GM23338 (cell line): Measurements from ENCODE around the gene CLEC17A. TPM values are rescaled to one million over a fixed set of nuclear protein-coding genes. Genes with fewer than 3 reads are reported as not detected.

Experiments
- ATAC-seq: fragments of 200-7000 bp; cut with Tn5 transposase; 3 replicates; pipeline ENCODE4 v1.9.1; 2020
- DNase-seq: peaks from one replicate; pipeline ENCODE4 v3.0.0-alpha.2; 2015; ENCODE audit warnings: low spot score
- H2AFZ ChIP-seq: fragments of 200-600 bp; sonication (generic); 2 replicates; pipeline ENCODE4 v1.8.0; 2016; ENCODE audit warnings: antibody characterized with exemption, mild to moderate bottlenecking, moderate library complexity
- H3F3A ChIP-seq: fragments of 200-600 bp; sonication (generic); replicated peaks from 2 replicates; pipeline ENCODE4 v1.8.0; 2017; ENCODE audit warnings: antibody characterized with exemption, mixed run types, low read depth
- H3K27ac ChIP-seq: fragments of 200-600 bp; sonication (generic); 2 replicates; pipeline ENCODE4 v1.6.1; 2016; ENCODE audit warnings: low read depth
- H3K27me3 ChIP-seq: fragments of 200-600 bp; sonication (generic); 2 replicates; pipeline ENCODE4 v1.8.0; 2016; ENCODE audit warnings: mild to moderate bottlenecking, mixed run types, moderate library complexity; ENCODE audit not compliant: insufficient read depth
- H3K36me3 ChIP-seq: fragments of 200-600 bp; sonication (generic); 2 replicates; pipeline ENCODE4 v1.8.0; 2016; ENCODE audit warnings: mild to moderate bottlenecking; ENCODE audit not compliant: insufficient read depth
- H3K4me1 ChIP-seq: fragments of 200-600 bp; sonication (generic); 2 replicates; pipeline ENCODE4 v1.8.0; 2016; ENCODE audit warnings: mild to moderate bottlenecking, moderate library complexity; ENCODE audit not compliant: insufficient read depth
- H3K4me2 ChIP-seq: fragments of 200-600 bp; sonication (generic); 2 replicates; pipeline ENCODE4 v1.7.1; 2017; ENCODE audit warnings: mixed run types
- H3K4me3 ChIP-seq: fragments of 200-600 bp; sonication (generic); 2 replicates; pipeline ENCODE4 v1.6.1; 2016; ENCODE audit warnings: mixed run types
- H3K79me2 ChIP-seq: fragments of 200-600 bp; sonication (generic); replicated peaks from 2 replicates; pipeline ENCODE4 v1.8.0; 2017; ENCODE audit warnings: mild to moderate bottlenecking; ENCODE audit not compliant: insufficient read depth
- H3K9me2 ChIP-seq: fragments of 200-600 bp; sonication (generic); 2 replicates; pipeline ENCODE4 v1.8.0; 2017; ENCODE audit not compliant: insufficient read depth
- H4K20me1 ChIP-seq: fragments of 200-600 bp; sonication (generic); replicated peaks from 2 replicates; pipeline ENCODE4 v1.8.0; 2017; ENCODE audit warnings: mild to moderate bottlenecking; ENCODE audit not compliant: insufficient read depth
- H3K27ac Mint-ChIP-seq: 2 replicates; pipeline ENCODE4 v1.8.0; 2020; ENCODE audit warnings: inconsistent platforms, mild to moderate bottlenecking, moderate library complexity, mixed read lengths
- H3K27me3 Mint-ChIP-seq: 3 replicates; pipeline ENCODE4 v1.8.0; 2022; ENCODE audit warnings: low read depth, mild to moderate bottlenecking, moderate library complexity, mixed read lengths, inconsistent platforms; ENCODE audit not compliant: insufficient read depth, poor library complexity
- H3K36me3 Mint-ChIP-seq: 3 replicates; pipeline ENCODE4 v1.8.0; 2021; ENCODE audit warnings: low read depth, mild to moderate bottlenecking, inconsistent platforms, moderate library complexity, mixed read lengths
- H3K4me1 Mint-ChIP-seq: 3 replicates; pipeline ENCODE4 v1.8.0; 2020; ENCODE audit warnings: mild to moderate bottlenecking, inconsistent platforms, mixed read lengths
- H3K4me3 Mint-ChIP-seq: 3 replicates; pipeline ENCODE4 v1.8.0; 2021; ENCODE audit warnings: moderate library complexity, mild to moderate bottlenecking, inconsistent platforms, mixed read lengths
- H3K9me3 Mint-ChIP-seq: 3 replicates; pipeline ENCODE4 v1.8.0; 2020; ENCODE audit warnings: moderate library complexity, mild to moderate bottlenecking, inconsistent platforms, mixed read lengths
- CREB1 ChIP-seq: fragments of 250-450 bp; sonication (Bioruptor Pico); IDR thresholded peaks from 2 replicates; pipeline ENCODE4 v1.5.0; 2020; ENCODE audit warnings: low read depth, mild to moderate bottlenecking, moderate library complexity
- CTCF ChIP-seq, 2 experiments: fragments of 200-600 bp in 1 of 2; sonication (generic) in 1 of 2; conservative IDR thresholded peaks; 2 replicates each; pipeline versions ENCODE4 v1.5.1 to v1.6.1; 2016 to 2017; ENCODE audit warnings: antibody characterized with exemption in 2 of 2, low read depth in 2 of 2, mild to moderate bottlenecking in 2 of 2, moderate library complexity in 1 of 2
- ETS1 ChIP-seq: IDR thresholded peaks from 2 replicates; pipeline ENCODE4 v1.6.1; 2016; ENCODE audit warnings: antibody characterized with exemption
- EZH2 ChIP-seq: fragments of 200-600 bp; sonication (generic); IDR thresholded peaks from one replicate; pipeline ENCODE4 v1.8.0; 2017; ENCODE audit warnings: antibody characterized with exemption, mild to moderate bottlenecking, low read depth; ENCODE audit not compliant: unreplicated experiment
- EZH2phosphoT487 ChIP-seq: fragments of 200-600 bp; sonication (generic); IDR thresholded peaks from one replicate; pipeline ENCODE4 v1.8.1; 2018; ENCODE audit warnings: antibody characterized with exemption; ENCODE audit not compliant: unreplicated experiment
- JUNB ChIP-seq: IDR thresholded peaks from one replicate; pipeline ENCODE4 v1.6.1; 2016; ENCODE audit warnings: antibody characterized with exemption; ENCODE audit not compliant: unreplicated experiment
- NANOG ChIP-seq: IDR thresholded peaks from 2 replicates; pipeline ENCODE4 v1.6.1; 2016; ENCODE audit warnings: antibody characterized with exemption, borderline replicate concordance
- POLR2AphosphoS5 ChIP-seq: IDR thresholded peaks from 2 replicates; pipeline ENCODE4 v1.6.1; 2016; ENCODE audit warnings: antibody characterized with exemption, low read depth
- STAT1 ChIP-seq: IDR thresholded peaks from one replicate; pipeline ENCODE4 v1.6.1; 2016; ENCODE audit warnings: antibody characterized with exemption; ENCODE audit not compliant: unreplicated experiment
- ZNF114 ChIP-seq: fragments of 250-450 bp; sonication (Bioruptor Pico); IDR thresholded peaks from 2 replicates; pipeline ENCODE4 v1.5.0; 2020; ENCODE audit warnings: mild to moderate bottlenecking, moderate library complexity
- ZNF331 ChIP-seq: fragments of 250-450 bp; sonication (Bioruptor Pico); IDR thresholded peaks from 2 replicates; pipeline ENCODE4 v1.5.0; 2020; ENCODE audit warnings: low read depth, mild to moderate bottlenecking, moderate library complexity
- polyA plus RNA-seq: library from polyadenylated mRNA; unstranded; fragments of >200 nt; fragmentation: Nextera tagmentation; extraction: Ambion mirVana; gene quantifications from 2 replicates; pipeline ENCODE4 v1.2.1, GENCODE V29; 2016
- total RNA-seq: library from RNA; depleted of rRNA; stranded (reverse); fragments of >200 nt; shearing (Covaris generic); gene quantifications from 2 replicates; pipeline ENCODE4 v1.2.3, GENCODE V29; 2014
- TF ChIP-seq, protein P1 (sequence below): IDR thresholded peaks from one replicate; pipeline ENCODE4 v1.6.1; 2018; ENCODE audit warnings: antibody characterized with exemption; ENCODE audit not compliant: unreplicated experiment
- TF ChIP-seq, protein P2 (sequence below): fragments of 250-450 bp; sonication (Bioruptor Pico); IDR thresholded peaks from 2 replicates; pipeline ENCODE4 v1.5.0; 2020; ENCODE audit warnings: mild to moderate bottlenecking, moderate library complexity

CLEC17A gene
- total and polyA plus RNA-seq, 2 experiments from 2014 or later: 0.17 TPM; not detected in 1

DNA sequence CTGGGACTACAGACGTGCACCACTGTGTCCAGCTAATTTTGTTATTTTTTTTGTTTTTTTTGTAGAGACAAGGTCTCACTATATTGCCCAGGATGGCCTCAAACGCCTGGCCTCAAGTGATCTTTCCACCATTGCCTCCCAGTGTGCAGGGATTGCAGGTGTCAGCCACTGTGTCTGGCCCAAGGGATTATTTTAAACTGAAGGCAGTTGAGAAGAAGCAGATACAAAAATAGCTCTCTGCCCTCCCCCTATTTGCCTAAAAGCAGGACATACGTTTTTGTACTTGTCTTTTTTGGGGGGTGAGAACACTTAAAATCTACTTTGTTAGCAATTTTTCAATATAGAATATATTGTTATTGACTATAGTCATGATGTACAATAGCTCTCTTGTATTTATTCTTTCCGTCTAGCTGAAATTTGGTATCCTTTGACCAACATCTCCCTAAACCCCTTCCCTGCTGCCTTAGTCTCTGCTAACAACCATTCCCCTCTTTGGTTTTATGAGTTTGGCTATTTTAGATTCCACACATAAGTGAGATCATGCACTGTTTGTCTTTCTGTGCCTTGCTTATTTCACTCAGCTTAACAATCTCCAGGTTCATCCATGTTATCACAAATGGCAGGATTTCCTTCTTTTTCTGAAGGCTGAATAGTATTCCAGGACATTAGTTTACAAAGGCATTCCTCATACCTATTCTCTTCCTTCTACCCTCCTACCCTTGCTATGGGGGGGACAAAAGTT lies 56.8 kb downstream of the CLEC17A start:
- no peaks in the 10 kb centered on the region for H3K27me3 ChIP-seq
- H2AFZ ChIP-seq: no peak overlapping the region
- no peaks in the 10 kb centered on the region for H3K9me2 ChIP-seq
- no peaks in the 10 kb centered on the region for H3K36me3 ChIP-seq
- H3K9me3 Mint-ChIP-seq: peaks cover 92% of the 10 kb centered on the region
- H3K4me2 ChIP-seq: no peak overlapping the region
- no peaks in the 10 kb centered on the region for H3K4me1 ChIP-seq
- no peaks in the 10 kb centered on the region for H3K27me3 Mint-ChIP-seq
- H3K27ac Mint-ChIP-seq: no peak overlapping the region
- ATAC-seq (no peak), DNase-seq (no peak)
- H4K20me1 ChIP-seq: no peaks in the 10 kb centered on the region
- H3F3A ChIP-seq: no peaks in the 10 kb centered on the region
- no peaks in the 10 kb centered on the region for H3K79me2 ChIP-seq
- H3K27ac ChIP-seq: no peak overlapping the region
- H3K4me3 ChIP-seq: no peak overlapping the region
- H3K4me1 Mint-ChIP-seq: no peaks in the 10 kb centered on the region
- H3K36me3 Mint-ChIP-seq: peaks cover 19% of the 10 kb centered on the region
- TF ChIP-seq NANOG (no peak), EZH2 (no peak), EZH2phosphoT487 (no peak), POLR2AphosphoS5 (no peak), ETS1 (no peak), ZNF114 (no peak), JUNB (no peak), CREB1 (no peak), CTCF (conservative IDR thresholded peaks at IDR 0.05; ENCODE audit: low read depth in 2 of 2) (no peak), STAT1 (no peak), ZNF331 (CRISPR knock-in tag) (no peak)
- TF ChIP-seq, protein P1, sequence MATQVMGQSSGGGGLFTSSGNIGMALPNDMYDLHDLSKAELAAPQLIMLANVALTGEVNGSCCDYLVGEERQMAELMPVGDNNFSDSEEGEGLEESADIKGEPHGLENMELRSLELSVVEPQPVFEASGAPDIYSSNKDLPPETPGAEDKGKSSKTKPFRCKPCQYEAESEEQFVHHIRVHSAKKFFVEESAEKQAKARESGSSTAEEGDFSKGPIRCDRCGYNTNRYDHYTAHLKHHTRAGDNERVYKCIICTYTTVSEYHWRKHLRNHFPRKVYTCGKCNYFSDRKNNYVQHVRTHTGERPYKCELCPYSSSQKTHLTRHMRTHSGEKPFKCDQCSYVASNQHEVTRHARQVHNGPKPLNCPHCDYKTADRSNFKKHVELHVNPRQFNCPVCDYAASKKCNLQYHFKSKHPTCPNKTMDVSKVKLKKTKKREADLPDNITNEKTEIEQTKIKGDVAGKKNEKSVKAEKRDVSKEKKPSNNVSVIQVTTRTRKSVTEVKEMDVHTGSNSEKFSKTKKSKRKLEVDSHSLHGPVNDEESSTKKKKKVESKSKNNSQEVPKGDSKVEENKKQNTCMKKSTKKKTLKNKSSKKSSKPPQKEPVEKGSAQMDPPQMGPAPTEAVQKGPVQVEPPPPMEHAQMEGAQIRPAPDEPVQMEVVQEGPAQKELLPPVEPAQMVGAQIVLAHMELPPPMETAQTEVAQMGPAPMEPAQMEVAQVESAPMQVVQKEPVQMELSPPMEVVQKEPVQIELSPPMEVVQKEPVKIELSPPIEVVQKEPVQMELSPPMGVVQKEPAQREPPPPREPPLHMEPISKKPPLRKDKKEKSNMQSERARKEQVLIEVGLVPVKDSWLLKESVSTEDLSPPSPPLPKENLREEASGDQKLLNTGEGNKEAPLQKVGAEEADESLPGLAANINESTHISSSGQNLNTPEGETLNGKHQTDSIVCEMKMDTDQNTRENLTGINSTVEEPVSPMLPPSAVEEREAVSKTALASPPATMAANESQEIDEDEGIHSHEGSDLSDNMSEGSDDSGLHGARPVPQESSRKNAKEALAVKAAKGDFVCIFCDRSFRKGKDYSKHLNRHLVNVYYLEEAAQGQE: no peak
- TF ChIP-seq, protein P2, sequence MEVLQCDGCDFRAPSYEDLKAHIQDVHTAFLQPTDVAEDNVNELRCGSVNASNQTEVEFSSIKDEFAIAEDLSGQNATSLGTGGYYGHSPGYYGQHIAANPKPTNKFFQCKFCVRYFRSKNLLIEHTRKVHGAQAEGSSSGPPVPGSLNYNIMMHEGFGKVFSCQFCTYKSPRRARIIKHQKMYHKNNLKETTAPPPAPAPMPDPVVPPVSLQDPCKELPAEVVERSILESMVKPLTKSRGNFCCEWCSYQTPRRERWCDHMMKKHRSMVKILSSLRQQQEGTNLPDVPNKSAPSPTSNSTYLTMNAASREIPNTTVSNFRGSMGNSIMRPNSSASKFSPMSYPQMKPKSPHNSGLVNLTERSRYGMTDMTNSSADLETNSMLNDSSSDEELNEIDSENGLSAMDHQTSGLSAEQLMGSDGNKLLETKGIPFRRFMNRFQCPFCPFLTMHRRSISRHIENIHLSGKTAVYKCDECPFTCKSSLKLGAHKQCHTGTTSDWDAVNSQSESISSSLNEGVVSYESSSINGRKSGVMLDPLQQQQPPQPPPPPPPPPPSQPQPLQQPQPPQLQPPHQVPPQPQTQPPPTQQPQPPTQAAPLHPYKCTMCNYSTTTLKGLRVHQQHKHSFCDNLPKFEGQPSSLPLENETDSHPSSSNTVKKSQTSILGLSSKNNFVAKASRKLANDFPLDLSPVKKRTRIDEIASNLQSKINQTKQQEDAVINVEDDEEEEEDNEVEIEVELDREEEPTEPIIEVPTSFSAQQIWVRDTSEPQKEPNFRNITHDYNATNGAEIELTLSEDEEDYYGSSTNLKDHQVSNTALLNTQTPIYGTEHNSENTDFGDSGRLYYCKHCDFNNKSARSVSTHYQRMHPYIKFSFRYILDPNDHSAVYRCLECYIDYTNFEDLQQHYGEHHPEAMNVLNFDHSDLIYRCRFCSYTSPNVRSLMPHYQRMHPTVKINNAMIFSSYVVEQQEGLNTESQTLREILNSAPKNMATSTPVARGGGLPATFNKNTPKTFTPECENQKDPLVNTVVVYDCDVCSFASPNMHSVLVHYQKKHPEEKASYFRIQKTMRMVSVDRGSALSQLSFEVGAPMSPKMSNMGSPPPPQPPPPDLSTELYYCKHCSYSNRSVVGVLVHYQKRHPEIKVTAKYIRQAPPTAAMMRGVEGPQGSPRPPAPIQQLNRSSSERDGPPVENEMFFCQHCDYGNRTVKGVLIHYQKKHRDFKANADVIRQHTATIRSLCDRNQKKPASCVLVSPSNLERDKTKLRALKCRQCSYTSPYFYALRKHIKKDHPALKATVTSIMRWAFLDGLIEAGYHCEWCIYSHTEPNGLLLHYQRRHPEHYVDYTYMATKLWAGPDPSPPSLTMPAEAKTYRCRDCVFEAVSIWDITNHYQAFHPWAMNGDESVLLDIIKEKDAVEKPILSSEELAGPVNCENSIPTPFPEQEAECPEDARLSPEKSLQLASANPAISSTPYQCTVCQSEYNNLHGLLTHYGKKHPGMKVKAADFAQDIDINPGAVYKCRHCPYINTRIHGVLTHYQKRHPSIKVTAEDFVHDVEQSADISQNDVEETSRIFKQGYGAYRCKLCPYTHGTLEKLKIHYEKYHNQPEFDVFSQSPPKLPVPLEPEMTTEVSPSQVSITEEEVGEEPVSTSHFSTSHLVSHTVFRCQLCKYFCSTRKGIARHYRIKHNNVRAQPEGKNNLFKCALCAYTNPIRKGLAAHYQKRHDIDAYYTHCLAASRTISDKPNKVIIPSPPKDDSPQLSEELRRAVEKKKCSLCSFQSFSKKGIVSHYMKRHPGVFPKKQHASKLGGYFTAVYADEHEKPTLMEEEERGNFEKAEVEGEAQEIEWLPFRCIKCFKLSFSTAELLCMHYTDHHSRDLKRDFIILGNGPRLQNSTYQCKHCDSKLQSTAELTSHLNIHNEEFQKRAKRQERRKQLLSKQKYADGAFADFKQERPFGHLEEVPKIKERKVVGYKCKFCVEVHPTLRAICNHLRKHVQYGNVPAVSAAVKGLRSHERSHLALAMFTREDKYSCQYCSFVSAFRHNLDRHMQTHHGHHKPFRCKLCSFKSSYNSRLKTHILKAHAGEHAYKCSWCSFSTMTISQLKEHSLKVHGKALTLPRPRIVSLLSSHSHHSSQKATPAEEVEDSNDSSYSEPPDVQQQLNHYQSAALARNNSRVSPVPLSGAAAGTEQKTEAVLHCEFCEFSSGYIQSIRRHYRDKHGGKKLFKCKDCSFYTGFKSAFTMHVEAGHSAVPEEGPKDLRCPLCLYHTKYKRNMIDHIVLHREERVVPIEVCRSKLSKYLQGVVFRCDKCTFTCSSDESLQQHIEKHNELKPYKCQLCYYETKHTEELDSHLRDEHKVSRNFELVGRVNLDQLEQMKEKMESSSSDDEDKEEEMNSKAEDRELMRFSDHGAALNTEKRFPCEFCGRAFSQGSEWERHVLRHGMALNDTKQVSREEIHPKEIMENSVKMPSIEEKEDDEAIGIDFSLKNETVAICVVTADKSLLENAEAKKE (CRISPR knock-in tag): no peak
- H3K4me3 Mint-ChIP-seq: no peak overlapping the region
